H1 (cell line): ENCODE measurements around the gene ADAMTS16. TPM values are rescaled to one million over a fixed set of nuclear protein-coding genes. Genes with fewer than 3 reads are reported as not detected.

Experiments
- CTCF ChIA-PET: fragments of 300-600 bp; sonication (Branson Sonifier 250); formaldehyde crosslinking; loops from one replicate; lab custom pipeline; 2021; ENCODE audit not compliant: partially characterized antibody; lab: Charles Lee
- POLR2A ChIA-PET: fragments of 300-600 bp; sonication (Branson Sonifier 250); formaldehyde crosslinking; loops from one replicate; lab custom pipeline; 2021; ENCODE audit warnings: inconsistent platforms; ENCODE audit not compliant: partially characterized antibody; lab: Charles Lee
- DNase-seq, 2 experiments: peaks; one replicate each; pipeline versions ENCODE4 v3.0.0 to v3.0.0-alpha.2; 2010 to 2022; ENCODE audit warnings: low spot score in 2 of 2, low read depth in 1 of 2, mixed read lengths in 1 of 2
- FAIRE-seq: peaks from 2 replicates; lab custom pipeline; 2011; peaks lifted over from hg19 to GRCh38; lab: Jason Lieb, UNC
- H2AFZ ChIP-seq: 2 replicates; pipeline ENCODE4 v1.8.1; 2012; ENCODE audit warnings: low read length, inconsistent platforms
- H2AK5ac ChIP-seq: 2 replicates; pipeline ENCODE4 v1.6.1; 2013; ENCODE audit warnings: low read depth, low read length
- H2BK120ac ChIP-seq: replicated peaks from 2 replicates; pipeline ENCODE3; 2013; ENCODE audit warnings: low read depth, low read length, inconsistent platforms
- H2BK12ac ChIP-seq: 2 replicates; pipeline ENCODE4 v1.6.1; 2013; ENCODE audit warnings: low read depth, low read length
- H2BK15ac ChIP-seq: 2 replicates; pipeline ENCODE4 v1.6.1; 2013; ENCODE audit warnings: low read length
- H2BK20ac ChIP-seq: 2 replicates; pipeline ENCODE4 v1.6.1; 2013; ENCODE audit warnings: low read length
- H2BK5ac ChIP-seq: 2 replicates; pipeline ENCODE4 v1.6.1; 2013; ENCODE audit warnings: low read depth, low read length
- H3K14ac ChIP-seq: 2 replicates; pipeline ENCODE4 v1.6.1; 2013; ENCODE audit warnings: inconsistent platforms; ENCODE audit not compliant: insufficient read length
- H3K18ac ChIP-seq: 2 replicates; pipeline ENCODE4 v1.6.1; 2013; ENCODE audit warnings: low read length; ENCODE audit errors: extremely low read depth
- H3K23ac ChIP-seq: 2 replicates; pipeline ENCODE4 v1.6.1; 2013; ENCODE audit warnings: inconsistent platforms; ENCODE audit not compliant: insufficient read length
- H3K23me2 ChIP-seq: 2 replicates; pipeline ENCODE4 v1.6.1; 2013; ENCODE audit warnings: low read depth, low read length
- H3K27ac ChIP-seq: 2 replicates; pipeline ENCODE4 v1.6.1; 2011; ENCODE audit warnings: low read depth, low read length, inconsistent platforms
- H3K27me3 ChIP-seq, 4 experiments: replicated peaks in 1 of 4; 1 replicate in 1 of 4; 2 replicates in 3 of 4; pipeline versions ENCODE4 v1.6.1 to v1.8.1; 2011 to 2013; ENCODE audit warnings: low read length in 3 of 4, mild to moderate bottlenecking in 3 of 4, inconsistent platforms in 2 of 4, mixed read lengths in 2 of 4, moderate library complexity in 1 of 4; ENCODE audit not compliant: control insufficient read depth in 3 of 4, insufficient read depth in 3 of 4; ENCODE audit errors: extremely low read depth in 1 of 4
- H3K36me3 ChIP-seq, 4 experiments: 2 replicates each; pipeline versions ENCODE4 v1.6.1 to v1.8.1; 2011 to 2013; ENCODE audit warnings: mild to moderate bottlenecking in 4 of 4, low read length in 3 of 4, moderate library complexity in 2 of 4, control low read depth in 1 of 4, inconsistent platforms in 1 of 4; ENCODE audit not compliant: insufficient read depth in 4 of 4, control insufficient read depth in 2 of 4
- H3K4ac ChIP-seq: replicated peaks from 2 replicates; pipeline ENCODE3; 2013; ENCODE audit warnings: low read length, low read depth, mixed read lengths, inconsistent platforms; ENCODE audit not compliant: insufficient read length
- H3K4me1 ChIP-seq, 4 experiments: replicated peaks in 1 of 4; 1 replicate in 1 of 4; 2 replicates in 3 of 4; pipeline versions ENCODE4 v1.6.1 to v1.8.1; 2011 to 2013; ENCODE audit warnings: low read length in 3 of 4, inconsistent platforms in 2 of 4, mixed read lengths in 1 of 4; ENCODE audit not compliant: insufficient read depth in 4 of 4, control insufficient read depth in 3 of 4
- H3K4me2 ChIP-seq, 2 experiments: 2 replicates each; pipeline versions ENCODE4 v1.6.1 to v1.8.1; 2011 to 2013; ENCODE audit warnings: low read depth in 2 of 2, low read length in 2 of 2, control low read depth in 1 of 2, inconsistent platforms in 1 of 2, mild to moderate bottlenecking in 1 of 2; ENCODE audit not compliant: insufficient read depth in 1 of 2
- H3K4me3 ChIP-seq, 4 experiments: fragments of 200-600, 300-600 bp in 1 of 4; sonication (generic), shearing (Covaris generic), sonication (Bioruptor Twin) in 1 of 4; 2 replicates each; pipeline versions ENCODE4 v1.5.1 to v1.8.1; 2011 to 2016; ENCODE audit warnings: low read length in 4 of 4, low read depth in 3 of 4, control low read depth in 2 of 4, inconsistent platforms in 2 of 4, mild to moderate bottlenecking in 2 of 4, mixed read lengths in 1 of 4, moderate library complexity in 1 of 4; ENCODE audit not compliant: insufficient read depth in 2 of 4; ENCODE audit errors: extremely low read depth in 1 of 4
- H3K56ac ChIP-seq: replicated peaks from 2 replicates; pipeline ENCODE3; 2013; ENCODE audit warnings: low read depth, mild to moderate bottlenecking, mixed read lengths, low read length, inconsistent platforms; ENCODE audit not compliant: insufficient read length
- H3K79me1 ChIP-seq: 2 replicates; pipeline ENCODE4 v1.6.1; 2013; ENCODE audit warnings: low read depth, low read length, control low read depth
- H3K79me2 ChIP-seq, 2 experiments: 2 replicates each; pipeline versions ENCODE4 v1.6.1 to v1.8.1; 2012 to 2013; ENCODE audit warnings: low read length in 2 of 2, mild to moderate bottlenecking in 2 of 2, inconsistent platforms in 1 of 2; ENCODE audit not compliant: insufficient read depth in 2 of 2, control insufficient read depth in 1 of 2
- H3K9ac ChIP-seq, 4 experiments: replicated peaks in 1 of 4; 1 replicate in 1 of 4; 2 replicates in 3 of 4; pipeline versions ENCODE4 v1.6.1 to v1.8.1; 2011 to 2013; ENCODE audit warnings: low read depth in 3 of 4, low read length in 3 of 4, control low read depth in 2 of 4, mild to moderate bottlenecking in 2 of 4, moderate library complexity in 2 of 4, inconsistent platforms in 1 of 4; ENCODE audit errors: extremely low read depth in 1 of 4
- H3K9me3 ChIP-seq, 2 experiments: 2 replicates each; pipeline versions ENCODE4 v1.6.1 to v1.8.1; 2012 to 2013; ENCODE audit warnings: mild to moderate bottlenecking in 2 of 2, moderate library complexity in 2 of 2, control low read depth in 1 of 2, inconsistent platforms in 1 of 2, low read depth in 1 of 2, low read length in 1 of 2, mixed read lengths in 1 of 2; ENCODE audit not compliant: insufficient read depth in 2 of 2
- H4K20me1 ChIP-seq, 2 experiments: replicated peaks in 1 of 2; 2 replicates each; pipeline versions ENCODE3 to v1.8.1; 2011 to 2013; ENCODE audit warnings: inconsistent platforms in 2 of 2, low read length in 2 of 2, mild to moderate bottlenecking in 1 of 2; ENCODE audit not compliant: insufficient read depth in 2 of 2, control insufficient read depth in 1 of 2
- H4K5ac ChIP-seq: 2 replicates; pipeline ENCODE4 v1.6.1; 2013; ENCODE audit warnings: low read length, low read depth, mixed read lengths, inconsistent platforms; ENCODE audit not compliant: insufficient read length
- H4K8ac ChIP-seq: 2 replicates; pipeline ENCODE4 v1.8.0; 2013; ENCODE audit warnings: mild to moderate bottlenecking, moderate library complexity, low read length, inconsistent platforms; ENCODE audit not compliant: insufficient read depth; ENCODE audit errors: extremely low read depth
- H4K91ac ChIP-seq: replicated peaks from 2 replicates; pipeline ENCODE3; 2013; ENCODE audit warnings: low read length, mixed read lengths, inconsistent platforms; ENCODE audit not compliant: insufficient read length
- RBBP5 ChIP-seq: IDR thresholded peaks from 2 replicates; pipeline ENCODE4 v1.7.1; 2012; ENCODE audit warnings: low read depth, mild to moderate bottlenecking, inconsistent platforms, low read length, moderate library complexity, borderline replicate concordance
- WGBS, 2 experiments: shearing (Covaris generic) in 1 of 2; methylation state at CpG; one replicate each; pipeline versions ENCODE4 v1.1.6 to v1.1.7; 2013 to 2015; ENCODE audit warnings: low lambda C conversion rate in 2 of 2, mixed read lengths in 2 of 2, inconsistent platforms in 1 of 2, low coverage in 1 of 2, missing lambda C conversion rate in 1 of 2; ENCODE audit not compliant: insufficient replicate concordance in 2 of 2, insufficient coverage in 1 of 2, insufficient read length in 1 of 2; ENCODE audit errors: extremely low coverage in 1 of 2, missing lambda C conversion rate in 1 of 2; 5-methylcytosine and 5-hydroxymethylcytosine counted together
- polyA plus RNA-seq, 7 experiments: library from polyadenylated mRNA; depleted of rRNA in 3 of 7; stranded (reverse) in 5 of 7; unstranded in 2 of 7; fragments of >200 nt in 5 of 7; fragments of 200-250 nt in 2 of 7; gene quantifications; 1 replicate in 5 of 7; 2 replicates in 1 of 7; 4 replicates in 1 of 7; pipeline versions ENCODE4 v1.2.1 to v1.2.3, GENCODE V29; 2011 to 2013; ENCODE audit warnings: missing spikeins in 2 of 7, mixed read lengths in 2 of 7
- total RNA-seq: library from RNA; stranded (reverse); fragmentation: NEBNext Ultra II Directional; extraction: Animal tissue kit (Norgen Biotek cat#: 25700); gene quantifications from 2 replicates; pipeline ENCODE4 v1.2.1, GENCODE V29; 2021

ADAMTS16 gene
- total and polyA plus RNA-seq, 2 of the 8 experiments (the other 6 are each of a cell fraction or from before 2014, with no cell fraction given): 3.7 to 16.0 TPM

DNA sequence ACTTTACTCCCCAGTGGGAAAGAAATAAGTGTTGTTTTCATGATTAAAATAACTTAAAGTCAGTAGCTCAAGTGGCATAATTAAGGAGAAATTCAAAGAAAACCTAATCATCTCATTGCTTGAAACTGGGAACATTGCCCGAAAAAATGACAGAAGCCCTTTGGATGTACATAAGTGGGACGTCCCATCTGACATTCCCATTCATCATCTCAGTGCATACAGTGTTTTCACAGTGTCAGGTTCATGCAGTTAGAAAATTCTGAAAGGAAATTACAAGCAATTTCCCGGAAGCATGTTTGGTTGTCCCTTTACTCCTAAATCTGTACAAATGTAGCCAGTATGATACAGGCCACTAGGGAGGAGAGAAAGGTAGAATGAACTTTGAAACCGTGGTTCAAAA, 95.6 kb downstream of the ADAMTS16 start:
- FAIRE-seq (no peak), DNase-seq (no peak)
- Histone ChIP-seq H3K56ac (no peak overlapping the region), H3K4me2 (no peak overlapping the region), H3K14ac (no peak overlapping the region), H2BK12ac (no peak overlapping the region), H3K36me3 (no peaks in the 10 kb centered on the region; a peak in 4 of 8 replicates), H2AK5ac (no peak overlapping the region), H3K23ac (no peak overlapping the region), H3K23me2 (no peaks in the 10 kb centered on the region), H2AFZ (no peak overlapping the region), H2BK20ac (no peak overlapping the region), H3K27me3 (no peaks in the 10 kb centered on the region), H2BK5ac (no peak overlapping the region), H3K18ac (no peak overlapping the region), H3K9me3 (no peaks in the 10 kb centered on the region), H2BK15ac (no peak overlapping the region), H3K79me1 (no peaks in the 10 kb centered on the region), H3K9ac (no peak overlapping the region), H4K91ac (no peak overlapping the region), H4K8ac (no peak overlapping the region), H2BK120ac (no peak overlapping the region), H4K20me1 (no peaks in the 10 kb centered on the region), H3K79me2 (no peaks in the 10 kb centered on the region), H3K4me1 (no peaks in the 10 kb centered on the region), H4K5ac (no peak overlapping the region), H3K27ac (no peak overlapping the region), H3K4me3 (no peak overlapping the region), H3K4ac (no peak overlapping the region)
- TF ChIP-seq RBBP5: no peak
- CTCF ChIA-PET: no interaction called here
- 90% methylated on average over 4 of the region's 4 CpGs; no CpG with 5 or more reads in 1 of the 2 experiments for WGBS, 2 experiments
- POLR2A ChIA-PET: interaction anchor here (1.8 kb wide), 1 partner anchor 52 kb away, joined by 4 read pairs; no protein-coding TSS in a partner anchor
